ENCODE measurements around the gene MAN1A2.
"Not testable (repeated sequence)": the region's sequence is repeated elsewhere in the genome, so short reads cannot be mapped to it uniquely, and the experiment has no call there.

The MAN1A2 gene

GRCh38 chr1:117403597-117403996, 36.3 kb downstream of the MAN1A2 start:
- no peak for DNase-seq (ENCODE audit: low read depth)

GRCh38 chr1:117405042-117405441, 37.8 kb downstream of the MAN1A2 start:
- no peak for DNase-seq (ENCODE audit: low read depth)

GRCh38 chr1:117412472-117412871, 45.2 kb downstream of the MAN1A2 start:
- DNase-seq (ENCODE audit: low read depth): no peak

GRCh38 chr1:117413412-117413811, 46.2 kb downstream of the MAN1A2 start:
- no peak for DNase-seq (ENCODE audit: low read depth)

- no peak for DNase-seq (ENCODE audit: low read depth)
These were observed 47.7 kb downstream of the MAN1A2 start for GRCh38 chr1:117414943-117415342.

GRCh38 chr1:117416004-117416403, 48.8 kb downstream of the MAN1A2 start:
- no peak for DNase-seq (ENCODE audit: low read depth)

- no peak for DNase-seq (ENCODE audit: low read depth)
These were observed 49.4 kb downstream of the MAN1A2 start for GRCh38 chr1:117416546-117417125.

GRCh38 chr1:117425050-117425734, 57.9 kb downstream of the MAN1A2 start:
- DNase-seq (ENCODE audit: low read depth): no peak

GRCh38 chr1:117427297-117427696, 60.0 kb downstream of the MAN1A2 start:
- DNase-seq (ENCODE audit: low read depth): no peak

- DNase-seq (ENCODE audit: low read depth): no peak
These were observed 66.7 kb downstream of the MAN1A2 start for GRCh38 chr1:117433943-117434342.

GRCh38 chr1:117436513-117436912, 69.3 kb downstream of the MAN1A2 start:
- no peak for DNase-seq (ENCODE audit: low read depth)

- no peak for DNase-seq (ENCODE audit: low read depth)
These were observed 80.4 kb downstream of the MAN1A2 start for GRCh38 chr1:117447661-117448060.

GRCh38 chr1:117452216-117452615, 85.0 kb downstream of the MAN1A2 start:
- DNase-seq (ENCODE audit: low read depth): no peak

GRCh38 chr1:117453958-117454357, 86.7 kb downstream of the MAN1A2 start:
- DNase-seq (ENCODE audit: low read depth): no peak

GRCh38 chr1:117458410-117458809, 91.2 kb downstream of the MAN1A2 start:
- not testable (repeated sequence) for DNase-seq (ENCODE audit: low read depth)

- DNase-seq (ENCODE audit: low read depth): no peak
These were observed 99.5 kb downstream of the MAN1A2 start for GRCh38 chr1:117466761-117467160.

- DNase-seq (ENCODE audit: low read depth): no peak
These were observed 100.1 kb downstream of the MAN1A2 start for GRCh38 chr1:117467336-117467735.

- no peak for DNase-seq (ENCODE audit: low read depth)
These were observed 105.8 kb downstream of the MAN1A2 start for GRCh38 chr1:117473063-117473462.

GRCh38 chr1:117475495-117475894, 108.2 kb downstream of the MAN1A2 start:
- not testable (repeated sequence) for DNase-seq (ENCODE audit: low read depth)

GRCh38 chr1:117479086-117479485, 111.8 kb downstream of the MAN1A2 start:
- DNase-seq (ENCODE audit: low read depth): no peak

GRCh38 chr1:117481410-117481809, 114.2 kb downstream of the MAN1A2 start:
- no peak for DNase-seq (ENCODE audit: low read depth)

GRCh38 chr1:117493906-117494305, 126.7 kb downstream of the MAN1A2 start:
- DNase-seq (ENCODE audit: low read depth): no peak

GRCh38 chr1:117495068-117495467, 127.8 kb downstream of the MAN1A2 start:
- DNase-seq (ENCODE audit: low read depth): no peak

- no peak for DNase-seq (ENCODE audit: low read depth)
These were observed 131.8 kb downstream of the MAN1A2 start for GRCh38 chr1:117499071-117499470.

Measured in activated T-cell treated with anti-CD3 and anti-CD28 coated beads for 48 hours (primary cell).